IPS-NIHi7 (cell line): ENCODE results near the gene PRB2.
"Not testable (repeated sequence)": the region's sequence is repeated elsewhere in the genome, so short reads cannot be mapped to it uniquely, and the experiment has no call there.

Source experiments
- DNase-seq: peaks from one replicate; pipeline ENCODE4 v3.0.0; 2012; ENCODE audit warnings: mixed read lengths; ENCODE audit errors: extremely low spot score

PRB2 gene

DNA sequence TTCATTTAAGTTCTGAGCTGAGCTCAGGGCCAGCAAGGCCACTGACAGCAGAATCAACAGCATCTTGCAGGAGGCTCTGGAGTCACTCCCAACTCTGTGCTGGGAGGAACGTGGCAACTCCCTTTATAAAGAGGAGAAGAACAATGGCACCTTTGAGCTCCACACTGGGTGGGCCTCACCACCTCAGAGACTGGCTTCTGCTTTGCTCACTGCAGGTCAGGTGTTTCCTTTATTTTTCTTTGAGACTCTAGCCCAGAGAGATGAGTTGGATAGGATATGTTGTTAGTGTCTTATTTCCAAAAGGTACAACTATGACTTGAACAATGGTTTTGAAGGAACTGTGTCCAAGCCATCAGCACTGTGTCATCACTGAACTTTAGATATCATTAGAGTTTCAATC, at the start of gene PRB2:
TSS of gene PRB2 (minus strand) at position 101 of the 400 bp plus-strand sequence. CDS start at position 63, 38 bp downstream.
- not testable (repeated sequence) for DNase-seq

GRCh38 chr12:11437966-11438365, 42.6 kb upstream of the PRB2 start:
- DNase-seq, result no peak

DNA sequence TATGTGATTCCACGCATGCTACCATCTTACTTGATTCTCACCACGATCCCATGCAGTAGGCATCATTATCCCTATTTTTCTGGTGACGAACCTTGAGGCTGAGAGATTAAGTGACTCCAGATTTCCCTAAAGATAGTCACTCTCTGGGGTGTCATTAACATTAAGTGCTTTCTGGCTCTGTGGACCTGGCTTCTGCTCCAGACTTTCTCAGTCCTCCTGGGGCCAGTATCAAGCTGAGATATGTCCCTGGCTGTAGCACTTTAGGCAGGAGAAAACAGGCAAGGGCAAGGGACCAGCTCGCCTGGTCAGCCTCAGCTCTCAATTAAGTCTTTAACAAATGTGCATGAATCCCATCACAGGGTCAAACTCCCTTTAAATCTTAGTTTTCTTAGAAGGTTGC, 38.3 kb upstream of the PRB2 start:
- DNase-seq, result no peak

- DNase-seq, result no peak
Measured at GRCh38 chr12:11431486-11431885, 36.1 kb upstream of the PRB2 start.

GRCh38 chr12:11427341-11427740, 32.0 kb upstream of the PRB2 start:
- DNase-seq, result no peak

GRCh38 chr12:11412731-11413130, 17.4 kb upstream of the PRB2 start:
- DNase-seq, result no peak

DNA sequence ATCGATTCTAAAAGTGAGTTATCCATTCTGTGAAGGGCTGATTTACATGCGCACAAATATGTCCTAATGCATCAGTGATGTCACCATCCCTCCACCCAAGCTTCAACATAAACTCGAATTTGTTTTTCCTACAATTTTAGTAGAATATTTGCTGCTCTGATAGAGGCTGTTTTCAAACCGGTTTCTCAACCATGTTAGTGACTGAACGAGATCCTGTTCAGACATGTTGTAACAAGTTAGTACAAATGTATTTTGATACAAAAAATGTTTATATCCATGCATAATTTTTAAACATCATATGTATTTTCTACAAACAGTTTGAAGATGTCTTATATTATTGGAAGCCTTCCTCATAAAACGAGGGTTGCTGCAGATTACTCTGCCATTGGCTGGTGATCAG, 12.7 kb upstream of the PRB2 start:
- DNase-seq, result no peak

DNA sequence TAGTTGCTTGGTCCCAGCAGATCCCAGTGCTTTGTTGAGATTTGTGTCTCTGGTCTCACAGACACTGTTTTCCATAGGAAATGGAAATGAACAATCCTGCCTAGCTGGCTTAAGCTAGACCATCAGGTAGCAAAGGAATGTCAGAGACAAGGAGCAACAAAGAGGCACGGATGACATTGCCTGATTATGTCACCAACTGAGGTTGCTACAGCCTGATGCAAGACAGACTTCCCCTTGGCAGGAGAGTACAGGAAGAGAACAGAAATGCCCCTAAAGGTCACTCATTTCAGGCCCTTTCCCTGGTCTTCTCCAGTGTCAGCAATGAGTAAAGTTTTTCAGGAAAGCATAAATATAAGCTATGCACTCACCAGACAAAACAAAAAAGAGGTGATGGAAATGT, 2.0 kb upstream of the PRB2 start:
- DNase-seq, result no peak

GRCh38 chr12:11391456-11391855, 3.9 kb downstream of the PRB2 start:
- DNase-seq, result not testable (repeated sequence)

DNA sequence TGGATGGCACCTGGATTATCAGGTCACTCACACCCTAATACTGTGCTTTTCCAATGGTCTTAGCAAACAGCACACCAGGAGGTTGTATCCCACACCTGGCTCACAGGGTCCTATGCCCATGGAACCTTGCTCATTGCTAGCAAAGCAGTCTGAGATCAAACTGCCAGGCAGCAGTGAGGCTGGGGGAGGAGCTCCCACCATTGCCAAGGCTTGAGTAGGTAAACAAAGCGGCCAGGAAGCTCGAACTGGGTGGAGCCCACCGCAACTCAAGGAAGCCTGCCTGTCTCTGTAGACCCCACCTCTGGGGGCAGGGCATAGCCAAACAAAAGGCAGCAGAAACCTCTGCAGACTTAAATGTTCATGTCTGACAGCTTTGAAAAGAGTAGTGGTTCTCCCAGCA, 17.9 kb downstream of the PRB2 start:
- not testable (repeated sequence) for DNase-seq

GRCh38 chr12:11361151-11361550, 34.2 kb downstream of the PRB2 start:
- no peak for DNase-seq

- not testable (repeated sequence) for DNase-seq
Measured at GRCh38 chr12:11360205-11360883, 35.0 kb downstream of the PRB2 start.

- DNase-seq, result not testable (repeated sequence)
Measured at GRCh38 chr12:11351736-11352135, 43.6 kb downstream of the PRB2 start.

DNA sequence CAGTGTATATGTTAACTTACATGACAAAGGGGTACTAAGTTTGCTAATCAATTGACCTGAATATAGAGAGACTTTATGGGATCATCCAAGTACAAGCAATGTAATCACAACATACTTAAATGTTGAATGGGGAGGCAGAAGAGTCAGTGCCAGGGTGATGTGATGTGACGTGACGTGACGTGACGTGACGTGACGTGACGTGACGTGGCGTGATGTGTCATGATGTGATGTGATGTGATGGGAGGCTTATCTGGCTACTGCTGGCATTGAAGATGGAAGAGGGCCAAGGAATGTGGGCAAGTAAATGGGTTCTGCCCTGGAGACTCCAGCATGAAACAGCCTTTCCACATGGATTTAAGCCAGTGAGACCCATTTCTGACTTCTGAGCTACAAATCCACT, 46.9 kb downstream of the PRB2 start:
- DNase-seq, result no peak

DNA sequence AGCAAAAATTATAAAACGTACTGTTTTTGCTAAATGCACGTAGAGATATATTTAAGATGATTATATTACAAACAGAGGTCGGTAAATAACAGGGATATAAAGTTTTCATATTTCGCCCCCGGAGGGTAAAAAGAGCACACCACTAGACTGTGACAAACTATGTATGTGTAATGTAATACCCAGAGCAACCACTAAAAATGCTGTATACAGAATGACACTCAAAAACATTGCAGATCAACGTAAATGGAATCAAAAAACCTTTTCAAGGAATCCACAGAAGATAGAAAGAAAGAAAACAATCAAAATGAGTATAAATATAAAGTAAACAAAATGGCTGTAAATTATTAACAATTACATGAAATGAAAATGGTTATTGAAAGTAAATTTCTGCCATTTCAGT, 47.6 kb downstream of the PRB2 start:
- no peak for DNase-seq

DNA sequence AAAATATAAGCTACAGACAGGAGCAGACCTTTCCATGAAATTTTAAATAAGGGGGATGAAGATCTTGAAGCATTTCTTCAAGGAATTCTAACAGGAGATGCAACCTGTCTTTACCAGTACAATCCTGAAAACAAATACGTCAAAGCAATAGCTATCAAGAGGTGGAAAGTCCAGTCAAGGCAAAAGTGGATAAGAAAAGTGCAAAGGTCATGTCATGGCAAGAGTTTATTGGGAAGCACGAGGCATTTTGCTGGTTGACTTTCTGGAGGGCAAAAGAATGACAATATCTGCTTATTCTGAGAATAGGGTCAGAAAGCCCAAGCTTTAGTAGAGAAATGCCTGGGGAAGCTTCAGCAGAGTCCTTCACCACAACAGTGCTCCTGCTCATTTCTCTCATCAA, 50.9 kb downstream of the PRB2 start:
- no peak for DNase-seq
